ENCODE measurements around the gene NR6A1.

GRCh38 chr9:124809211-124809610 is 38.1 kb upstream of the NR6A1 start:
- TF ChIP-seq, protein P1, sequence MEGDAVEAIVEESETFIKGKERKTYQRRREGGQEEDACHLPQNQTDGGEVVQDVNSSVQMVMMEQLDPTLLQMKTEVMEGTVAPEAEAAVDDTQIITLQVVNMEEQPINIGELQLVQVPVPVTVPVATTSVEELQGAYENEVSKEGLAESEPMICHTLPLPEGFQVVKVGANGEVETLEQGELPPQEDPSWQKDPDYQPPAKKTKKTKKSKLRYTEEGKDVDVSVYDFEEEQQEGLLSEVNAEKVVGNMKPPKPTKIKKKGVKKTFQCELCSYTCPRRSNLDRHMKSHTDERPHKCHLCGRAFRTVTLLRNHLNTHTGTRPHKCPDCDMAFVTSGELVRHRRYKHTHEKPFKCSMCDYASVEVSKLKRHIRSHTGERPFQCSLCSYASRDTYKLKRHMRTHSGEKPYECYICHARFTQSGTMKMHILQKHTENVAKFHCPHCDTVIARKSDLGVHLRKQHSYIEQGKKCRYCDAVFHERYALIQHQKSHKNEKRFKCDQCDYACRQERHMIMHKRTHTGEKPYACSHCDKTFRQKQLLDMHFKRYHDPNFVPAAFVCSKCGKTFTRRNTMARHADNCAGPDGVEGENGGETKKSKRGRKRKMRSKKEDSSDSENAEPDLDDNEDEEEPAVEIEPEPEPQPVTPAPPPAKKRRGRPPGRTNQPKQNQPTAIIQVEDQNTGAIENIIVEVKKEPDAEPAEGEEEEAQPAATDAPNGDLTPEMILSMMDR (IDR thresholded peaks at IDR 0.05; ENCODE audit: insufficient read depth, low read length) = no peak
- TF ChIP-seq SPI1 (IDR thresholded peaks at IDR 0.05; ENCODE audit: borderline replicate concordance, low read depth) = no peak
- TF ChIP-seq, protein P2, sequence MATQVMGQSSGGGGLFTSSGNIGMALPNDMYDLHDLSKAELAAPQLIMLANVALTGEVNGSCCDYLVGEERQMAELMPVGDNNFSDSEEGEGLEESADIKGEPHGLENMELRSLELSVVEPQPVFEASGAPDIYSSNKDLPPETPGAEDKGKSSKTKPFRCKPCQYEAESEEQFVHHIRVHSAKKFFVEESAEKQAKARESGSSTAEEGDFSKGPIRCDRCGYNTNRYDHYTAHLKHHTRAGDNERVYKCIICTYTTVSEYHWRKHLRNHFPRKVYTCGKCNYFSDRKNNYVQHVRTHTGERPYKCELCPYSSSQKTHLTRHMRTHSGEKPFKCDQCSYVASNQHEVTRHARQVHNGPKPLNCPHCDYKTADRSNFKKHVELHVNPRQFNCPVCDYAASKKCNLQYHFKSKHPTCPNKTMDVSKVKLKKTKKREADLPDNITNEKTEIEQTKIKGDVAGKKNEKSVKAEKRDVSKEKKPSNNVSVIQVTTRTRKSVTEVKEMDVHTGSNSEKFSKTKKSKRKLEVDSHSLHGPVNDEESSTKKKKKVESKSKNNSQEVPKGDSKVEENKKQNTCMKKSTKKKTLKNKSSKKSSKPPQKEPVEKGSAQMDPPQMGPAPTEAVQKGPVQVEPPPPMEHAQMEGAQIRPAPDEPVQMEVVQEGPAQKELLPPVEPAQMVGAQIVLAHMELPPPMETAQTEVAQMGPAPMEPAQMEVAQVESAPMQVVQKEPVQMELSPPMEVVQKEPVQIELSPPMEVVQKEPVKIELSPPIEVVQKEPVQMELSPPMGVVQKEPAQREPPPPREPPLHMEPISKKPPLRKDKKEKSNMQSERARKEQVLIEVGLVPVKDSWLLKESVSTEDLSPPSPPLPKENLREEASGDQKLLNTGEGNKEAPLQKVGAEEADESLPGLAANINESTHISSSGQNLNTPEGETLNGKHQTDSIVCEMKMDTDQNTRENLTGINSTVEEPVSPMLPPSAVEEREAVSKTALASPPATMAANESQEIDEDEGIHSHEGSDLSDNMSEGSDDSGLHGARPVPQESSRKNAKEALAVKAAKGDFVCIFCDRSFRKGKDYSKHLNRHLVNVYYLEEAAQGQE (IDR thresholded peaks at IDR 0.05; ENCODE audit: insufficient replicate concordance, low read depth) = no peak
- TF ChIP-seq POLR2AphosphoS5 (IDR thresholded peaks at IDR 0.05; ENCODE audit: low read depth) = no peak
- TF ChIP-seq GABPA (IDR thresholded peaks at IDR 0.05; ENCODE audit: low read depth) = no peak

Measured in HL-60 (cell line).